CD14-positive monocyte (primary cell): Measurements from ENCODE around the gene CLDN1. TPM values are rescaled to one million over a fixed set of nuclear protein-coding genes. Genes with fewer than 3 reads are reported as not detected.

ENCODE experiments used
- DNase-seq, 3 donors: peaks; one replicate each; pipeline ENCODE4 v3.0.0-alpha.2; 2011 to 2022
- H2AFZ ChIP-seq: 2 replicates; pipeline ENCODE4 v1.6.0; 2012; ENCODE audit warnings: mild to moderate bottlenecking, low read depth, low read length, inconsistent platforms; ENCODE audit not compliant: insufficient read depth, poor library complexity, severe bottlenecking
- H3K27ac ChIP-seq, 2 donors: 1 replicate in 1 of 2; 2 replicates in 1 of 2; pipeline ENCODE4 v1.5.1; 2012 to 2013; ENCODE audit warnings: low read length in 2 of 2, control low read depth in 1 of 2, inconsistent platforms in 1 of 2, low read depth in 1 of 2, mild to moderate bottlenecking in 1 of 2
- H3K27me3 ChIP-seq, 2 donors: one replicate each; pipeline versions ENCODE4 v1.6.0 to v1.6.1; 2011 to 2013; ENCODE audit warnings: low read length in 2 of 2; ENCODE audit not compliant: control insufficient read depth in 2 of 2, insufficient read depth in 2 of 2
- H3K36me3 ChIP-seq, 2 donors: replicated peaks in 1 of 2; 1 replicate in 1 of 2; 2 replicates in 1 of 2; pipeline versions ENCODE4 v1.5.1 to v1.6.1; 2012 to 2013; ENCODE audit warnings: low read length in 2 of 2, control low read depth in 1 of 2, inconsistent platforms in 1 of 2, mild to moderate bottlenecking in 1 of 2; ENCODE audit not compliant: insufficient read depth in 2 of 2, control insufficient read depth in 1 of 2
- H3K4me1 ChIP-seq, 2 donors: 1 replicate in 1 of 2; 2 replicates in 1 of 2; pipeline versions ENCODE4 v1.5.1 to v1.6.1; 2012 to 2013; ENCODE audit warnings: low read length in 2 of 2, control low read depth in 1 of 2, inconsistent platforms in 1 of 2, mild to moderate bottlenecking in 1 of 2, moderate library complexity in 1 of 2; ENCODE audit not compliant: insufficient read depth in 2 of 2, control insufficient read depth in 1 of 2
- H3K4me2 ChIP-seq: replicated peaks from 2 replicates; pipeline ENCODE3; 2012; ENCODE audit warnings: low read length, moderate library complexity, mild to moderate bottlenecking; ENCODE audit not compliant: poor library complexity, severe bottlenecking; ENCODE audit errors: extremely low read depth
- H3K4me3 ChIP-seq, 3 experiments: fragments of 200-600 bp in 1 of 3; sonication (generic) in 1 of 3; replicated peaks in 1 of 3; 1 replicate in 2 of 3; 2 replicates in 1 of 3; pipeline ENCODE4 v1.5.1; 2011 to 2013; ENCODE audit warnings: low read length in 3 of 3, mild to moderate bottlenecking in 3 of 3, control low read depth in 2 of 3, low read depth in 2 of 3, inconsistent platforms in 1 of 3, moderate library complexity in 1 of 3
- H3K79me2 ChIP-seq: 2 replicates; pipeline ENCODE4 v1.6.0; 2012; ENCODE audit warnings: mild to moderate bottlenecking, control low read depth, inconsistent platforms, low read length, moderate library complexity; ENCODE audit not compliant: insufficient read depth
- H3K9ac ChIP-seq: 2 replicates; pipeline ENCODE4 v1.6.0; 2017; ENCODE audit warnings: low read length, mild to moderate bottlenecking; ENCODE audit not compliant: insufficient read depth, poor library complexity, severe bottlenecking
- H3K9me3 ChIP-seq, 2 donors: replicated peaks in 1 of 2; 1 replicate in 1 of 2; 2 replicates in 1 of 2; pipeline versions ENCODE4 v1.5.1 to v1.6.1; 2012 to 2013; ENCODE audit warnings: low read length in 2 of 2, control low read depth in 1 of 2; ENCODE audit not compliant: control insufficient read depth in 1 of 2, insufficient read depth in 1 of 2
- H4K20me1 ChIP-seq: 2 replicates; pipeline ENCODE4 v1.6.0; 2012; ENCODE audit warnings: mild to moderate bottlenecking, low read length, control low read depth, moderate library complexity; ENCODE audit not compliant: insufficient read depth
- H3K27ac Mint-ChIP-seq, 7 donors: one replicate each; pipeline ENCODE4 v1.8.0; 2020; ENCODE audit warnings: mild to moderate bottlenecking in 7 of 7, mixed read lengths in 7 of 7, moderate library complexity in 6 of 7, inconsistent platforms in 2 of 7
- H3K27me3 Mint-ChIP-seq, 3 donors: one replicate each; pipeline ENCODE4 v1.8.0; 2021 to 2022; ENCODE audit warnings: low read depth in 3 of 3, mild to moderate bottlenecking in 3 of 3, mixed read lengths in 3 of 3, moderate library complexity in 3 of 3, inconsistent platforms in 1 of 3
- H3K36me3 Mint-ChIP-seq, 2 donors: one replicate each; pipeline ENCODE4 v1.8.0; 2020; ENCODE audit warnings: mixed read lengths in 2 of 2, inconsistent platforms in 1 of 2, mild to moderate bottlenecking in 1 of 2
- H3K4me1 Mint-ChIP-seq: one replicate; pipeline ENCODE4 v1.8.0; 2020; ENCODE audit warnings: mild to moderate bottlenecking, mixed read lengths
- H3K4me3 Mint-ChIP-seq, 2 donors: one replicate each; pipeline ENCODE4 v1.8.0; 2020; ENCODE audit warnings: mild to moderate bottlenecking in 2 of 2, mixed read lengths in 2 of 2, moderate library complexity in 1 of 2
- H3K9me3 Mint-ChIP-seq, 7 donors: one replicate each; pipeline ENCODE4 v1.8.0; 2020 to 2022; ENCODE audit warnings: mixed read lengths in 7 of 7, mild to moderate bottlenecking in 6 of 7, moderate library complexity in 6 of 7, inconsistent platforms in 2 of 7
- CTCF ChIP-seq: fragments of 200-600 bp; IDR thresholded peaks from one replicate; pipeline ENCODE4 v1.8.0; 2022; ENCODE audit warnings: antibody characterized with exemption, mild to moderate bottlenecking
- WGBS: methylation state at CpG from one replicate; pipeline ENCODE4 v1.1.5; 2013; ENCODE audit warnings: missing lambda C conversion rate; ENCODE audit not compliant: insufficient coverage; 5-methylcytosine and 5-hydroxymethylcytosine counted together
- intact Hi-C, 2 donors: fragments of 100-400 bp; cut with micrococcal nuclease; formaldehyde crosslinking; loops; one replicate each; pipeline versions ENCODE4 v1.15.0 to v1.15.1; 2023
- polyA plus RNA-seq, 3 donors: library from polyadenylated mRNA; depleted of rRNA in 1 of 3; unstranded in 2 of 3; stranded (reverse) in 1 of 3; fragments of 300-500 nt in 2 of 3; fragments of >200 nt in 1 of 3; fragmentation: Illumina TruSeq in 2 of 3; gene quantifications; 1 replicate in 2 of 3; 2 replicates in 1 of 3; pipeline ENCODE4 v1.2.3, GENCODE V29; 2012 to 2021

Gene CLDN1
- polyA plus RNA-seq, 3 donors = not detected

GRCh38 chr3:190320594-190321362 is 1.5 kb downstream of the CLDN1 start:
- Histone ChIP-seq H3K36me3 (no peaks in the 10 kb centered on the region), H3K79me2 (no peaks in the 10 kb centered on the region), H3K4me2 (no peak overlapping the region), H3K4me3 (no peak overlapping the region), H2AFZ (no peak overlapping the region), H3K9me3 (no peaks in the 10 kb centered on the region), H3K9ac (no peak overlapping the region), H3K27me3 (peaks cover 18 to 48% of the 10 kb centered on the region in 2 donors), H3K4me1 (peaks cover 15 to 17% of the 10 kb centered on the region in 2 donors), H3K27ac (no peak overlapping the region), H4K20me1 (no peaks in the 10 kb centered on the region)
- no peak overlapping the region for H3K27ac Mint-ChIP-seq
- H3K4me1 Mint-ChIP-seq = peaks cover 18% of the 10 kb centered on the region
- intact Hi-C loops = loop anchor here (10.0 kb wide), 2 partner anchors 96 to 356 kb away; no protein-coding TSS in a partner anchor
- no peaks in the 10 kb centered on the region for H3K9me3 Mint-ChIP-seq
- TF ChIP-seq CTCF = no peak
- H3K27me3 Mint-ChIP-seq = peaks cover 29 to 46% (median 34%) of the 10 kb centered on the region in 3 donors
- H3K36me3 Mint-ChIP-seq = no peaks in the 10 kb centered on the region
- DNase-seq = no peak
- no peak overlapping the region for H3K4me3 Mint-ChIP-seq
- no CpG with 5 or more reads among the region's 7 CpGs for WGBS

- Mint-ChIP-seq H3K27me3 (peaks cover 29 to 45% (median 35%) of the 10 kb centered on the region in 3 donors), H3K36me3 (no peaks in the 10 kb centered on the region), H3K27ac (no peak overlapping the region), H3K9me3 (no peaks in the 10 kb centered on the region), H3K4me1 (peaks cover 18% of the 10 kb centered on the region), H3K4me3 (no peak overlapping the region)
- Histone ChIP-seq H3K4me3 (no peak overlapping the region), H3K27ac (no peak overlapping the region), H4K20me1 (no peaks in the 10 kb centered on the region), H3K9ac (no peak overlapping the region), H3K36me3 (no peaks in the 10 kb centered on the region), H3K4me1 (peaks cover 15 to 17% of the 10 kb centered on the region in 2 donors), H3K27me3 (peaks cover 18 to 46% of the 10 kb centered on the region in 2 donors), H3K4me2 (no peak overlapping the region), H3K9me3 (no peaks in the 10 kb centered on the region), H3K79me2 (no peaks in the 10 kb centered on the region), H2AFZ (no peak overlapping the region)
- no peak for TF ChIP-seq CTCF
- WGBS = 85% methylated on average over 3 of the region's 4 CpGs
- intact Hi-C loops = loop anchor here (10.0 kb wide), 2 partner anchors 95 to 355 kb away; no protein-coding TSS in a partner anchor
- no peak for DNase-seq
Measured at GRCh38 chr3:190319660-190320059, 2.6 kb downstream of the CLDN1 start.
